MV-4-11 (cell line): Measurements from ENCODE around the gene SRGAP3.

ENCODE experiments used
- DNase-seq: peaks from one replicate; lab custom pipeline; 2025; lab: John Stamatoyannopoulos, UW

The SRGAP3 gene

GRCh38 chr3:9143184-9143583 lies 106.3 kb downstream of the SRGAP3 start:
- no peak for DNase-seq

- DNase-seq, result no peak
Observed at GRCh38 chr3:9142362-9142761, 107.1 kb downstream of the SRGAP3 start.

GRCh38 chr3:9141928-9142289 lies 107.5 kb downstream of the SRGAP3 start:
- no peak for DNase-seq

GRCh38 chr3:9139366-9139765 lies 110.1 kb downstream of the SRGAP3 start:
- no peak for DNase-seq

- DNase-seq, result no peak
Observed at GRCh38 chr3:9137676-9138075, 111.8 kb downstream of the SRGAP3 start.

- no peak for DNase-seq
Observed at GRCh38 chr3:9136746-9137465, 112.5 kb downstream of the SRGAP3 start.

GRCh38 chr3:9135930-9136525 lies 113.4 kb downstream of the SRGAP3 start:
- DNase-seq, result no peak

- no peak for DNase-seq
Observed at GRCh38 chr3:9135526-9135925, 113.9 kb downstream of the SRGAP3 start.

GRCh38 chr3:9133656-9134055 lies 115.8 kb downstream of the SRGAP3 start:
- DNase-seq, result no peak

GRCh38 chr3:9130345-9131305 lies 118.8 kb downstream of the SRGAP3 start:
- peak; percentile 45 for DNase-seq

GRCh38 chr3:9129365-9129764 lies 120.1 kb downstream of the SRGAP3 start:
- DNase-seq, result no peak

GRCh38 chr3:9125278-9125951 lies 124.0 kb downstream of the SRGAP3 start:
- no peak for DNase-seq

GRCh38 chr3:9124730-9125129 lies 124.7 kb downstream of the SRGAP3 start:
- no peak for DNase-seq

GRCh38 chr3:9123840-9124239 lies 125.6 kb downstream of the SRGAP3 start:
- no peak for DNase-seq

- peak; percentile 13 for DNase-seq
Observed at GRCh38 chr3:9122732-9123364, 126.6 kb downstream of the SRGAP3 start.

GRCh38 chr3:9121366-9122001 lies 128.0 kb downstream of the SRGAP3 start:
- DNase-seq, result no peak

- DNase-seq, result peak; percentile 61
Observed at GRCh38 chr3:9119331-9119730, 130.1 kb downstream of the SRGAP3 start.

- DNase-seq, result no peak
Observed at GRCh38 chr3:9118222-9118621, 131.2 kb downstream of the SRGAP3 start.

GRCh38 chr3:9117220-9117619 lies 132.2 kb downstream of the SRGAP3 start:
- no peak for DNase-seq

- DNase-seq, result no peak
Observed at GRCh38 chr3:9116336-9116735, 133.1 kb downstream of the SRGAP3 start.

- no peak for DNase-seq
Observed at GRCh38 chr3:9115336-9115735, 134.1 kb downstream of the SRGAP3 start.
